Fibroblast of lung (primary cell): ENCODE results near the gene EDNRB. TPM values are rescaled to one million over a fixed set of nuclear protein-coding genes. Genes with fewer than 3 reads are reported as not detected.

Experiments
- DNase-seq, 2 donors: peaks; one replicate each; pipeline versions ENCODE4 v3.0.0 to v3.0.0-alpha.2; 2010; ENCODE audit warnings: low read depth in 2 of 2
- H2AFZ ChIP-seq: 2 replicates; pipeline ENCODE4 v1.5.1; 2012; ENCODE audit warnings: low read length, control low read depth, inconsistent platforms
- H3K27ac ChIP-seq: 2 replicates; pipeline ENCODE4 v1.5.1; 2011; ENCODE audit warnings: low read length, control low read depth; ENCODE audit not compliant: insufficient read depth
- H3K27me3 ChIP-seq: 2 replicates; pipeline ENCODE4 v1.5.1; 2011; ENCODE audit warnings: mild to moderate bottlenecking, low read length; ENCODE audit not compliant: control insufficient read depth, insufficient read depth
- H3K36me3 ChIP-seq: 2 replicates; pipeline ENCODE4 v1.5.1; 2011; ENCODE audit warnings: low read length; ENCODE audit not compliant: control insufficient read depth, insufficient read depth
- H3K4me1 ChIP-seq: 2 replicates; pipeline ENCODE4 v1.5.1; 2011; ENCODE audit warnings: low read length; ENCODE audit not compliant: control insufficient read depth, insufficient read depth; ENCODE audit errors: extremely low read depth
- H3K4me2 ChIP-seq: 2 replicates; pipeline ENCODE4 v1.5.1; 2011; ENCODE audit warnings: low read length, control low read depth; ENCODE audit not compliant: insufficient read depth; ENCODE audit errors: extremely low read depth
- H3K4me3 ChIP-seq, 4 experiments: fragments of 200-600 bp in 1 of 4; sonication (generic) in 1 of 4; replicated peaks in 1 of 4; 2 replicates each; pipeline ENCODE4 v1.5.1; 2011 to 2016; ENCODE audit warnings: low read length in 4 of 4, low read depth in 3 of 4, mild to moderate bottlenecking in 3 of 4, control low read depth in 2 of 4, inconsistent platforms in 1 of 4, mixed read lengths in 1 of 4; ENCODE audit not compliant: insufficient read depth in 1 of 4; ENCODE audit errors: control extremely low read depth in 1 of 4
- H3K79me2 ChIP-seq: 2 replicates; pipeline ENCODE4 v1.5.1; 2012; ENCODE audit warnings: mild to moderate bottlenecking, low read length, inconsistent platforms; ENCODE audit not compliant: control insufficient read depth, insufficient read depth
- H3K9ac ChIP-seq: 2 replicates; pipeline ENCODE4 v1.5.1; 2011; ENCODE audit warnings: mild to moderate bottlenecking, low read length, control low read depth; ENCODE audit not compliant: insufficient read depth
- H3K9me3 ChIP-seq: 2 replicates; pipeline ENCODE4 v1.5.1; 2012; ENCODE audit warnings: low read depth, low read length; ENCODE audit not compliant: control insufficient read depth, insufficient read depth
- H4K20me1 ChIP-seq: 2 replicates; pipeline ENCODE4 v1.5.1; 2011; ENCODE audit warnings: low read length; ENCODE audit not compliant: control insufficient read depth, insufficient read depth; ENCODE audit errors: extremely low read depth
- EZH2 ChIP-seq: IDR thresholded peaks from 2 replicates; pipeline ENCODE4 v1.5.1; 2012; ENCODE audit warnings: low read length, control low read depth, mild to moderate bottlenecking; ENCODE audit errors: missing control alignments
- polyA minus RNA-seq: library from RNA; depleted of rRNA, polyadenylated mRNA; stranded (reverse); fragments of >200 nt; gene quantifications from 2 replicates; pipeline ENCODE4 v1.2.3, GENCODE V29; 2011; ENCODE audit warnings: low replicate concordance
- polyA plus RNA-seq, 2 donors: library from polyadenylated mRNA; depleted of rRNA in 1 of 2; stranded (reverse) in 1 of 2; unstranded in 1 of 2; fragments of >200 nt; gene quantifications; 2 replicates each; pipeline ENCODE4 v1.2.1, GENCODE V29; 2011 to 2012; ENCODE audit warnings: missing spikeins in 1 of 2
- total RNA-seq: library from RNA; depleted of rRNA; stranded (reverse); fragments of >200 nt; gene quantifications from 2 replicates; pipeline ENCODE4 v1.2.1, GENCODE V29; 2014
- TF ChIP-seq, protein P1 (sequence below), 2 donors: IDR thresholded peaks in 1 of 2; conservative IDR thresholded peaks in 1 of 2; 1 replicate in 1 of 2; 2 replicates in 1 of 2; pipeline ENCODE4 v1.5.1; 2011 to 2012; ENCODE audit warnings: low read length in 2 of 2, control low read depth in 1 of 2, inconsistent platforms in 1 of 2, low read depth in 1 of 2, mild to moderate bottlenecking in 1 of 2

Gene EDNRB
- total RNA-seq (0.99 and 1.3 TPM in 2 replicates), polyA plus RNA-seq (1.1 and 2.6 TPM in 2 replicates), polyA minus RNA-seq (2.5 TPM in 1 of 2 replicates, not detected in the other)
- 1.1 and 3.0 TPM in 2 replicates for polyA plus RNA-seq (2012)

DNA sequence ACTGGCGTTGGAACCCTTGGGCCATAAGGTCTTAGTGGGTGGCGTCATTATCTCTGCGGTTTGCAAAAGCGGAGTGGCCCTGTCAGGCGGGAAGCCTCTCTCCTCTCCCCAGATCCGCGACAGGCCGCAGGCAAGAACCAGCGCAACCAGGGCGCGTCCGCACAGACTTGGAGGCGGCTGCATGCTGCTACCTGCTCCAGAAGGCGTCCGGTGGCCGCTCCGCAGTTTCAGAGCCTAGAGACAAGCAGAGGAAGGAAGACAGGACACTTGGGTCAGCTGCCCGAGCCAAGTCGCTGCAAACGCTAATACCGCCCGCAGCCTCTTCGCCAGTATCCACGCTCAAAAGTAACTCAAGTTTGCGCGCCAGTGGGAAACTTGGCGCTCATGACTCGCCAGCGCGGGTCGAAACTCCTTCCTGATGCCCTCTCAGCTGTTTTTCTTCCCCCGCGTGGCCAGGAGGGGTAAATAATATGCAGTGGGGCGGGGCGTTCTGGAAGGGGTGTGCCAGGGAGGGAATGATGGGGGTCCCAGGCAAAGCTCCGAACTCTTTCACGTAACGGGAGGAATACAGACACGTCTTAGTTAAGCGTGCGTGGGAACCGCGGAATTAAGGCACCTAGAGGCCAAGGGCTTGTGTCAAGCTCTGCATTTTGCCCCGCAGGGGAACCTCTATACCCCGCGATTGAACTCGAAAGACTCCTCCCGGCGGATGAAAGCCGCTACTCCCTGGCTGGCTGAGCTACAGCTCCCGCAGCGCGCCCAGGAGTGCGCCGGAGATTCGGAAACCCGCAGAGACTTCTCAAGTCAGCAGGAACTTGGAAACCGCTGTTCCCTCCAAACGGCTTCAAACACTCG, at the start of gene EDNRB:
Gene EDNRB, minus strand, starts transcription at position 441 of the 855 bp plus-strand sequence. Its CDS starts 258 bp downstream, at position 183.
- Histone ChIP-seq H3K9ac (peak within 1 kb of the TSS; percentile 39), H3K27ac (no peak within 1 kb of the TSS), H3K4me2 (peak within 1 kb of the TSS; percentile 88), H3K36me3 (no peaks in the 10 kb centered on the region), H4K20me1 (no peaks in the 10 kb centered on the region), H3K79me2 (no peaks in the 10 kb centered on the region), H3K9me3 (no peaks in the 10 kb centered on the region), H2AFZ (peak within 1 kb of the TSS; percentile 78), H3K4me3 (peak within 1 kb of the TSS; percentile 59 to 76 (median 64)), H3K27me3 (no peaks in the 10 kb centered on the region), H3K4me1 (peaks cover 7% of the 10 kb centered on the region)
- DNase-seq = peak; percentile 38 to 39
- TF ChIP-seq, protein P1, sequence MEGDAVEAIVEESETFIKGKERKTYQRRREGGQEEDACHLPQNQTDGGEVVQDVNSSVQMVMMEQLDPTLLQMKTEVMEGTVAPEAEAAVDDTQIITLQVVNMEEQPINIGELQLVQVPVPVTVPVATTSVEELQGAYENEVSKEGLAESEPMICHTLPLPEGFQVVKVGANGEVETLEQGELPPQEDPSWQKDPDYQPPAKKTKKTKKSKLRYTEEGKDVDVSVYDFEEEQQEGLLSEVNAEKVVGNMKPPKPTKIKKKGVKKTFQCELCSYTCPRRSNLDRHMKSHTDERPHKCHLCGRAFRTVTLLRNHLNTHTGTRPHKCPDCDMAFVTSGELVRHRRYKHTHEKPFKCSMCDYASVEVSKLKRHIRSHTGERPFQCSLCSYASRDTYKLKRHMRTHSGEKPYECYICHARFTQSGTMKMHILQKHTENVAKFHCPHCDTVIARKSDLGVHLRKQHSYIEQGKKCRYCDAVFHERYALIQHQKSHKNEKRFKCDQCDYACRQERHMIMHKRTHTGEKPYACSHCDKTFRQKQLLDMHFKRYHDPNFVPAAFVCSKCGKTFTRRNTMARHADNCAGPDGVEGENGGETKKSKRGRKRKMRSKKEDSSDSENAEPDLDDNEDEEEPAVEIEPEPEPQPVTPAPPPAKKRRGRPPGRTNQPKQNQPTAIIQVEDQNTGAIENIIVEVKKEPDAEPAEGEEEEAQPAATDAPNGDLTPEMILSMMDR (conservative IDR thresholded peaks at IDR 0.05 in 1 of 2, IDR thresholded peaks at IDR 0.05 in 1 of 2; ENCODE audit: low read depth in 1 of 2, low read length in 2 of 2) = peak in 1 of 2 donors; percentile 24
- no peak for TF ChIP-seq EZH2

DNA sequence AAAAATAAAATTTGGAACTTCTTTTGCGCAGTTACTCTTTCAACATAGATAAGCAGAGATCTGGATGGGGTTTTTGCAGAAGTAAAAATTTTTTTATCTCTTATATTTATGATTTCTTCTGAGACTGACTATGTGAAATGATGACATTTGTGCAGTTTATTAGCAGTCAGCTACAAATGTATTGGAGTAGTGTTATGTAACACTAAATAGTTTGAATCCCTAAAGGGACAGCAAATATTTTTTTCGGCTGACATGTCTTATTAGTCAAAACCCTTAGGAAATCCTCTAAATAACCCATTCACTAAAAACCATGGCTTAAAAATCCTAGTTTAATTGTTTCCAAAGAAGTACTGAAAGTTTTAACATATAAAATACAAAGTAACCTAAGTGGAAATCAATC, 48.0 kb upstream of the EDNRB start:
- TF ChIP-seq, protein P1 (conservative IDR thresholded peaks at IDR 0.05 in 1 of 2, IDR thresholded peaks at IDR 0.05 in 1 of 2; ENCODE audit: low read depth in 1 of 2, low read length in 2 of 2) = no peak
- TF ChIP-seq EZH2 = no peak
- H3K4me1 ChIP-seq = no peaks in the 10 kb centered on the region
- no peaks in the 10 kb centered on the region for H3K36me3 ChIP-seq
- no peak overlapping the region for H3K4me3 ChIP-seq
- DNase-seq = no peak
- H3K27me3 ChIP-seq = no peaks in the 10 kb centered on the region
- no peaks in the 10 kb centered on the region for H3K9me3 ChIP-seq
- H3K27ac ChIP-seq = no peak overlapping the region
- no peak overlapping the region for H3K4me2 ChIP-seq
- no peaks in the 10 kb centered on the region for H4K20me1 ChIP-seq
- H3K9ac ChIP-seq = no peak overlapping the region
- H3K79me2 ChIP-seq = no peaks in the 10 kb centered on the region
- no peak overlapping the region for H2AFZ ChIP-seq

DNA sequence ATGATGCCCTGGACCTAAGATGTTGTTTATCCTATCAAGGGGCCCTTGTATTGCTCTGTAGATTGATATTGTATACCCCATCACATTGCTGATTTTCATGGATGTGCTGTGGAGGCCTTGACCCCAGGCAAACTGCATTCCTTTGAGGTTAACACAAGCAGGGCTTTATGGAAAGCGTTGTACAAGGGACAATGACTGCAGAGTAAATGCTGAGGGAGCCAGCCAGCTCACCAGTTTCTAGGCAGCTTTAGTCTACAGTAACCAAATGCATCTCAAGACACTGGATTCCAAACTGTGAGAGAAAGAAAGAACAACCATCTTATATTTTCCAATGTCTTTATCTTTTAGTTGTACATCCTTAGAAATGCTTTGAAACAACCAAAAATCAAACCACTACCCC, 34.1 kb upstream of the EDNRB start:
- no peak for DNase-seq
- Histone ChIP-seq H3K27ac (no peak overlapping the region), H3K4me3 (no peak overlapping the region), H3K79me2 (no peaks in the 10 kb centered on the region), H3K27me3 (no peaks in the 10 kb centered on the region), H3K4me1 (no peaks in the 10 kb centered on the region), H3K36me3 (no peaks in the 10 kb centered on the region), H3K4me2 (no peak overlapping the region), H3K9ac (no peak overlapping the region), H2AFZ (no peak overlapping the region), H4K20me1 (no peaks in the 10 kb centered on the region), H3K9me3 (no peaks in the 10 kb centered on the region)
- TF ChIP-seq, protein P1 (conservative IDR thresholded peaks at IDR 0.05 in 1 of 2, IDR thresholded peaks at IDR 0.05 in 1 of 2; ENCODE audit: low read depth in 1 of 2, low read length in 2 of 2) = no peak
- no peak for TF ChIP-seq EZH2
